Smooth muscle cell (in vitro differentiated cells): Measurements from ENCODE around the gene RAB5IF. TPM values are rescaled to one million over a fixed set of nuclear protein-coding genes. Genes with fewer than 3 reads are reported as not detected.

Experiments used
- DNase-seq: peaks from one replicate; lab custom pipeline; 2025; ENCODE audit not compliant: unreplicated experiment; lab: John Stamatoyannopoulos, UW
- H2AFZ ChIP-seq: fragments of 200-600 bp; sonication (generic); 2 replicates; pipeline ENCODE4 v1.6.0; 2016; ENCODE audit warnings: antibody characterized with exemption, low read depth, mild to moderate bottlenecking
- H3F3A ChIP-seq: fragments of 200-600 bp; sonication (generic); 2 replicates; pipeline ENCODE4 v1.6.0; 2017; ENCODE audit warnings: antibody characterized with exemption, low read depth
- H3K27ac ChIP-seq: fragments of 200-600 bp; sonication (generic); 2 replicates; pipeline ENCODE4 v1.5.1; 2016; ENCODE audit warnings: low read depth, mild to moderate bottlenecking
- H3K27me3 ChIP-seq: fragments of 200-600 bp; sonication (generic); 2 replicates; pipeline ENCODE4 v1.6.1; 2016; ENCODE audit warnings: low read depth, mild to moderate bottlenecking
- H3K36me3 ChIP-seq: fragments of 200-600 bp; sonication (generic); 2 replicates; pipeline ENCODE4 v1.5.1; 2016; ENCODE audit warnings: low read depth
- H3K4me1 ChIP-seq: fragments of 200-600 bp; sonication (generic); 2 replicates; pipeline ENCODE4 v1.5.1; 2016; ENCODE audit warnings: low read depth
- H3K4me2 ChIP-seq: fragments of 200-600 bp; sonication (generic); 2 replicates; pipeline ENCODE4 v1.6.0; 2016; ENCODE audit warnings: mild to moderate bottlenecking
- H3K4me3 ChIP-seq: fragments of 200-600 bp; sonication (generic); 2 replicates; pipeline ENCODE4 v1.5.1; 2016; ENCODE audit warnings: mild to moderate bottlenecking
- H3K79me2 ChIP-seq: fragments of 200-600 bp; sonication (generic); 2 replicates; pipeline ENCODE4 v1.6.0; 2016; ENCODE audit warnings: low read depth, mild to moderate bottlenecking
- H3K9ac ChIP-seq: fragments of 200-600 bp; sonication (generic); 2 replicates; pipeline ENCODE4 v1.6.0; 2016; ENCODE audit warnings: low read depth
- H3K9me3 ChIP-seq: fragments of 200-600 bp; sonication (generic); replicated peaks from 2 replicates; pipeline ENCODE4 v1.5.1; 2016; ENCODE audit warnings: low read depth
- H4K20me1 ChIP-seq: fragments of 200-600 bp; sonication (generic); 2 replicates; pipeline ENCODE4 v1.6.0; 2016; ENCODE audit warnings: low read depth
- WGBS: methylation state at CpG from one replicate; pipeline ENCODE4 v1.1.7; 2016; ENCODE audit warnings: low lambda C conversion rate; 5-methylcytosine and 5-hydroxymethylcytosine counted together
- polyA plus RNA-seq: library from polyadenylated mRNA; unstranded; fragments of >200 nt; fragmentation: Nextera tagmentation; extraction: Ambion mirVana; gene quantifications from 2 replicates; pipeline ENCODE4 v1.2.1, GENCODE V29; 2016
- total RNA-seq: library from RNA; depleted of rRNA; stranded (reverse); fragments of >200 nt; gene quantifications from 2 replicates; pipeline ENCODE4 v1.2.3, GENCODE V29; 2014
- TF ChIP-seq, protein P1 (sequence below): fragments of 200-600 bp; sonication (generic); IDR thresholded peaks from 2 replicates; pipeline ENCODE4 v1.5.1; 2017; ENCODE audit warnings: borderline replicate concordance, mild to moderate bottlenecking, antibody characterized with exemption; ENCODE audit not compliant: insufficient read depth, poor library complexity, severe bottlenecking

Gene RAB5IF
- total and polyA plus RNA-seq, 2 experiments from 2014 or later = 66.8 to 108 TPM

DNA sequence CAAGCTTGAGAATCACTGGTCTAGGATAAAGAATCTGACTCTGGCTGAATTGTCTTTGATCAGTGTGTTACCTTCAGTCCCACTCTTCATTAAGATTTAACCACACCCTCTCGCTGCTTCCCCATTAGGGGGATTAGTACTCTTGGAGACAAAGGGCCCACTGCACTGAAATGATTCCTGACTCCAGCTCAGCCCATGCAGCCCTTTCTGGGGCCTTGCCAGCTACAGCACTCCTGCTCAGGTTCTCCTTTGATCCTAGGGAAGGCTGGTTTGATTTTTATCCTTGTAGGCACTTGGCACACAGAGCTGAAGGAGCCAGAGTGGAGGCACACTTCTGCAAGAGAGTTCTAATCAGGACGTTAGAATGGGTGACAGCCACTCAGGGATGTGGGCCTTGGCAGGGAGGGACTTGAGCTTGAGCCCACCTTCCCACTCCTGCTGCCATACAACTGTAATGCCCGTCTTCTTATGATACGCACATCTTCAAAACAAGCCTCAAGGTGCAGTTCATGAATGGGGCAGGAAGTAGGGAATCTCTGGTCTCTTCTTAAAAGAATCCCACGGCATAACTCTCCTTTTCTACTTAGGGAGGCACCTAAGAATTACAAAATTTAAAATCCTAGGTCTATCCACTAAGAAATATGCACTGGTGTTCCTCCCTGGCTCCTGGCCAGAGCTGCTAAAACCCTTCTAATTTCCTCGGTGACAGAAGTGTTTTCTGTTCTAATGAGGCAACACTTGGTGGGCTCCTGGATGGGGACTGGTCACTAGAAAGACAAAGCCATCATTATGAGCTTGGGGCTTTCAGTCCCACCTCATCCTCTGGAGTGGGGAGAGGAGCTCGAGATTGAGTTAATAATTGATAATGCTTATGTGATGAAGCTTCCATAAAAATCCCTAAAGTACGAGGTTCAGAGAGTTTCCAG, 41.9 kb downstream of the RAB5IF start:
- no peaks in the 10 kb centered on the region for H3K27me3 ChIP-seq
- H3F3A ChIP-seq = no peaks in the 10 kb centered on the region
- no peak overlapping the region for H2AFZ ChIP-seq
- H3K9me3 ChIP-seq = no peaks in the 10 kb centered on the region
- H3K4me2 ChIP-seq = no peak overlapping the region
- H3K36me3 ChIP-seq = no peaks in the 10 kb centered on the region
- H3K79me2 ChIP-seq = no peaks in the 10 kb centered on the region
- no peak overlapping the region for H3K9ac ChIP-seq
- peaks cover 11% of the 10 kb centered on the region for H3K4me1 ChIP-seq
- no peak for DNase-seq
- TF ChIP-seq, protein P1, sequence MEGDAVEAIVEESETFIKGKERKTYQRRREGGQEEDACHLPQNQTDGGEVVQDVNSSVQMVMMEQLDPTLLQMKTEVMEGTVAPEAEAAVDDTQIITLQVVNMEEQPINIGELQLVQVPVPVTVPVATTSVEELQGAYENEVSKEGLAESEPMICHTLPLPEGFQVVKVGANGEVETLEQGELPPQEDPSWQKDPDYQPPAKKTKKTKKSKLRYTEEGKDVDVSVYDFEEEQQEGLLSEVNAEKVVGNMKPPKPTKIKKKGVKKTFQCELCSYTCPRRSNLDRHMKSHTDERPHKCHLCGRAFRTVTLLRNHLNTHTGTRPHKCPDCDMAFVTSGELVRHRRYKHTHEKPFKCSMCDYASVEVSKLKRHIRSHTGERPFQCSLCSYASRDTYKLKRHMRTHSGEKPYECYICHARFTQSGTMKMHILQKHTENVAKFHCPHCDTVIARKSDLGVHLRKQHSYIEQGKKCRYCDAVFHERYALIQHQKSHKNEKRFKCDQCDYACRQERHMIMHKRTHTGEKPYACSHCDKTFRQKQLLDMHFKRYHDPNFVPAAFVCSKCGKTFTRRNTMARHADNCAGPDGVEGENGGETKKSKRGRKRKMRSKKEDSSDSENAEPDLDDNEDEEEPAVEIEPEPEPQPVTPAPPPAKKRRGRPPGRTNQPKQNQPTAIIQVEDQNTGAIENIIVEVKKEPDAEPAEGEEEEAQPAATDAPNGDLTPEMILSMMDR = no peak
- H3K27ac ChIP-seq = no peak overlapping the region
- H3K4me3 ChIP-seq = no peak overlapping the region
- WGBS = 91% methylated on average over 8 of the region's 8 CpGs
- H4K20me1 ChIP-seq = no peaks in the 10 kb centered on the region

DNA sequence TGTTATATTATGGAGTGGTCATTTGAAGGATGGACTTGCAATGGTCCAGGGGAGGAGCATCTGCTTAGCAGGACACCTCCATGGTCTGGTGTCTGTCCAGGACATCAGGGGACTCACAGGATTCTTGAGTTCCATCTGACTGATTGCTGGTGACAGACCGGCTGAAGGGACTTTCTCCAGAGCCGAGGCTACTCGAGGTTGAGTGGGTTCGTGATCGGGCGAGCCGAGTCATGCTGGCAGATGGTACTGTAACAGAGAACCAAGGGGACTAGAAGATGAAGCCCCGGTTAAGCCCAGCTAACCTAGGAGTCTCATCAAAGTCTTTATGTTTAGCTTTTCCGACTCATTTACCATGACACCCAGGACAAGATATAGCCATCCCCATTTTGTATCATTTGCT, 47.9 kb downstream of the RAB5IF start:
- Histone ChIP-seq H2AFZ (no peak overlapping the region), H3K9me3 (no peaks in the 10 kb centered on the region), H3K79me2 (no peaks in the 10 kb centered on the region), H3K27ac (no peak overlapping the region), H3K4me2 (no peak overlapping the region), H3K4me1 (no peaks in the 10 kb centered on the region), H3K4me3 (no peak overlapping the region), H3K36me3 (no peaks in the 10 kb centered on the region), H3K27me3 (no peaks in the 10 kb centered on the region), H3K9ac (no peak overlapping the region), H3F3A (no peaks in the 10 kb centered on the region), H4K20me1 (no peaks in the 10 kb centered on the region)
- 99% methylated on average over 9 of the region's 9 CpGs for WGBS
- no peak for DNase-seq
- TF ChIP-seq, protein P1 = no peak

DNA sequence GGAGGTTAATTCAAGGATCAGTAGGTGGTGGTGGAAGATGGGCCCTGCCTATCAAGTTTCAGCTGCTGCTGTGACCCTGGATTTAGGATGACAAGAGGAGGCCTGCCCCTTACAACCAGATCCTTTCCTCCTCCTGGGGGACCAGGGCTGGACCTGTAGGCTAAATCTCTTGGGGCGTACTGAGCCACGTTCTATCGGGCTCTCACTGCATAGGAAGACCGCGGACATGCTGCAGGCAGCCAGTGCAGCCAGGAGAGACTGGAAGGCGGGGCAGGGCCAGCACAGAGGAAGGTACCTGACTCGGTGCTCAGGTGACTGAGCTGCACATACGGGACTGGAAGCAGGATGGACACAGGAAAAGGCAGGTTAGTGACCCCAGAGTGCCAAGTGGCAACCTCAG, 48.9 kb downstream of the RAB5IF start:
- no peak overlapping the region for H3K4me2 ChIP-seq
- H3K4me1 ChIP-seq = no peaks in the 10 kb centered on the region
- H3K9me3 ChIP-seq = no peaks in the 10 kb centered on the region
- H3K27me3 ChIP-seq = no peaks in the 10 kb centered on the region
- H4K20me1 ChIP-seq = no peaks in the 10 kb centered on the region
- no peak overlapping the region for H3K4me3 ChIP-seq
- no peaks in the 10 kb centered on the region for H3F3A ChIP-seq
- WGBS = 95% methylated on average over 8 of the region's 8 CpGs
- no peak for DNase-seq
- no peaks in the 10 kb centered on the region for H3K79me2 ChIP-seq
- H3K36me3 ChIP-seq = no peaks in the 10 kb centered on the region
- no peak overlapping the region for H3K27ac ChIP-seq
- TF ChIP-seq, protein P1 = no peak
- no peak overlapping the region for H3K9ac ChIP-seq
- H2AFZ ChIP-seq = no peak overlapping the region
